Choroid plexus epithelial cell (primary cell): Measurements from ENCODE around the gene UBQLNL.

Experiments used
- DNase-seq: peaks from one replicate; pipeline ENCODE4 v3.0.0-alpha.2; 2010; ENCODE audit warnings: low read depth
- H3K4me3 ChIP-seq: 2 replicates; pipeline ENCODE4 v1.5.1; 2011; ENCODE audit warnings: low read depth, mild to moderate bottlenecking, control low read depth, low read length, moderate library complexity
- CTCF ChIP-seq: conservative IDR thresholded peaks from 2 replicates; pipeline ENCODE4 v1.5.1; 2011; ENCODE audit warnings: low read depth, mild to moderate bottlenecking, control low read depth, inconsistent platforms, low read length, moderate library complexity

Gene UBQLNL

GRCh38 chr11:5516599-5516998 is at the start of gene UBQLNL:
UBQLNL (minus strand) TSS chr11:5516699; CDS start chr11:5516441, 258 bp downstream.
- no peak within 1 kb of the TSS for H3K4me3 ChIP-seq
- TF ChIP-seq CTCF = no peak
- DNase-seq = no peak

- H3K4me3 ChIP-seq = no peak overlapping the region
- peak; percentile 26 for DNase-seq
- TF ChIP-seq CTCF = no peak
Observed at GRCh38 chr11:5564259-5565019, 47.9 kb upstream of the UBQLNL start.

- H3K4me3 ChIP-seq = no peak overlapping the region
- no peak for DNase-seq
- TF ChIP-seq CTCF = no peak
Observed at GRCh38 chr11:5557751-5558150, 41.3 kb upstream of the UBQLNL start.

GRCh38 chr11:5556596-5557188 is 40.2 kb upstream of the UBQLNL start:
- H3K4me3 ChIP-seq = no peak overlapping the region
- TF ChIP-seq CTCF = no peak

GRCh38 chr11:5553343-5553742 is 36.8 kb upstream of the UBQLNL start:
- H3K4me3 ChIP-seq = no peak overlapping the region
- TF ChIP-seq CTCF = peak; percentile 26

More at GRCh38 chr11:5556596-5557188, 40.2 kb upstream of the UBQLNL start:
- no peak for DNase-seq

GRCh38 chr11:5550440-5551095 is 34.1 kb upstream of the UBQLNL start:
- H3K4me3 ChIP-seq = no peak overlapping the region
- no peak for TF ChIP-seq CTCF
- DNase-seq = peak; percentile 71

More at GRCh38 chr11:5553343-5553742, 36.8 kb upstream of the UBQLNL start:
- DNase-seq = peak; percentile 15

- TF ChIP-seq CTCF = no peak
- DNase-seq = no peak
- no peak within 1 kb of the TSS for H3K4me3 ChIP-seq
Observed at GRCh38 chr11:5548440-5548839, 31.9 kb upstream of the UBQLNL start, which contains the start of gene OR52H1. OR52H1 (minus strand) TSS chr11:5548540; CDS start chr11:5545505, 3,035 bp downstream.
